Fibroblast of the aortic adventitia (primary cell): ENCODE measurements around the gene CLIC3. TPM values are rescaled to one million over a fixed set of nuclear protein-coding genes. Genes with fewer than 3 reads are reported as not detected.

Experiments
- DNase-seq: peaks from one replicate; pipeline ENCODE4 v3.0.0-alpha.2; 2010; ENCODE audit warnings: low read depth
- H3K4me3 ChIP-seq: 2 replicates; pipeline ENCODE4 v1.5.1; 2011; ENCODE audit warnings: low read depth, mild to moderate bottlenecking, control low read depth, low read length, moderate library complexity
- total RNA-seq: library from RNA; depleted of rRNA; stranded (reverse); fragments of >200 nt; gene quantifications from 2 replicates; pipeline ENCODE4 v1.2.3, GENCODE V29; 2012; ENCODE audit warnings: low replicate concordance
- TF ChIP-seq, protein P1 (sequence below): IDR thresholded peaks from 2 replicates; pipeline ENCODE4 v1.5.1; 2011; ENCODE audit warnings: mild to moderate bottlenecking, low read length, control low read depth, inconsistent platforms; ENCODE audit not compliant: insufficient read depth

CLIC3 gene
- total RNA-seq, 1 donor = 5.2 TPM

DNA sequence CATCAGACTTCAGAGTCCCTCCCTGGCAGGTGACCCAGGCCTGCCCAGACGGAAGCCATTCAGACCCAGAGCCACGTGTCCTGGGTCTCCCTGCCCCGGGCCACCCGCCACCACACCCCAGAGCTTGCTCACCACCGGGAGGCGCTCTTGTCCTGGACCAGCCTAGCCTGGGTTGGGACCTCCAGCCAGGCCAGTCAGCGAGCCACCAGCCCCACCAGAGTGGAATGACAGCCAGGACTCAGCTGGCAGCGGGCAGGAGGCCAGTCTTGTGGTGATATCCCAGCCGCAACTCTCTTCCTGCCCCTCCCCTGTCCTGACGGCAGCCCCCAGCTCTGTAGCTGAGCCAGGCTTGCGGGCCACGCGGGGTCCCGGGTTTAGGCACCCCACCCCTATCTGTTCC, 20.7 kb downstream of the CLIC3 start:
- TF ChIP-seq, protein P1, sequence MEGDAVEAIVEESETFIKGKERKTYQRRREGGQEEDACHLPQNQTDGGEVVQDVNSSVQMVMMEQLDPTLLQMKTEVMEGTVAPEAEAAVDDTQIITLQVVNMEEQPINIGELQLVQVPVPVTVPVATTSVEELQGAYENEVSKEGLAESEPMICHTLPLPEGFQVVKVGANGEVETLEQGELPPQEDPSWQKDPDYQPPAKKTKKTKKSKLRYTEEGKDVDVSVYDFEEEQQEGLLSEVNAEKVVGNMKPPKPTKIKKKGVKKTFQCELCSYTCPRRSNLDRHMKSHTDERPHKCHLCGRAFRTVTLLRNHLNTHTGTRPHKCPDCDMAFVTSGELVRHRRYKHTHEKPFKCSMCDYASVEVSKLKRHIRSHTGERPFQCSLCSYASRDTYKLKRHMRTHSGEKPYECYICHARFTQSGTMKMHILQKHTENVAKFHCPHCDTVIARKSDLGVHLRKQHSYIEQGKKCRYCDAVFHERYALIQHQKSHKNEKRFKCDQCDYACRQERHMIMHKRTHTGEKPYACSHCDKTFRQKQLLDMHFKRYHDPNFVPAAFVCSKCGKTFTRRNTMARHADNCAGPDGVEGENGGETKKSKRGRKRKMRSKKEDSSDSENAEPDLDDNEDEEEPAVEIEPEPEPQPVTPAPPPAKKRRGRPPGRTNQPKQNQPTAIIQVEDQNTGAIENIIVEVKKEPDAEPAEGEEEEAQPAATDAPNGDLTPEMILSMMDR = no peak
- no peak overlapping the region for H3K4me3 ChIP-seq
- no peak for DNase-seq

DNA sequence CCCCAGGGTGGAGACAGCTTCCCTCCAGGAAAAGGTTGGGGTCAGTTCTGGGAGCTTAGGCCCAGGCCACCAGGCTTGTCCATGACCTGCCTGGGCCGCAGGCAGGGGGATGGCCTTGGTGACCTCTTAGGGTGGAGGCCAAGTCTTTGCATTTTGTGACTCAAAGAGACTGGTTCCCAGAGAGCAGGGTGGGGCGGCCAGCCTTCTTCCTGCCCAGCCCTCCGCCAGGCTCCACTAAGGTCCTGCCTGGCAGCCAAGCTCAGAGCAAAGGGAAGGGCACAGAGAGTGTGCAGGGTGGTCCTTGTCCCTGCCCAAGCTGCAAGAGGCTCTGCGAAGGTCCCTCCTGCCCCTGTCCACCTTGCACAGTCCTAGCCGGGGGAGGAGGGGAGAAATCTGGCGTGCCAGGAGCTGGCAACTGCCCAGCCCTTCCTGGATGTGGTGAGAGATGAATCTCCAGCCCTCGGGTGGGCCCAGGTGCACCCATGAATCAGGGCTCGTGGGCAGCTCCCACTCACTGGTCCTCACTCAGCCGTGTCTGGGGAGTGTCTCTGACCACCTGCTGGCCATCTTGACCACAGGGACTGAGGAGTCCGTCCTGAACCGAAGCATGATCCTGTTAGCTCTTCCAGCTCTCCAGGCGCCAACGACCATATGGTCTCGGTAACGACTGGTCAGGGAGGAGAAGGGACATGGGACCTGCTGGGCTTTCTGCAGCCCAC, 21.4 kb downstream of the CLIC3 start:
- H3K4me3 ChIP-seq = no peak overlapping the region
- no peak for DNase-seq
- TF ChIP-seq, protein P1 = no peak

DNA sequence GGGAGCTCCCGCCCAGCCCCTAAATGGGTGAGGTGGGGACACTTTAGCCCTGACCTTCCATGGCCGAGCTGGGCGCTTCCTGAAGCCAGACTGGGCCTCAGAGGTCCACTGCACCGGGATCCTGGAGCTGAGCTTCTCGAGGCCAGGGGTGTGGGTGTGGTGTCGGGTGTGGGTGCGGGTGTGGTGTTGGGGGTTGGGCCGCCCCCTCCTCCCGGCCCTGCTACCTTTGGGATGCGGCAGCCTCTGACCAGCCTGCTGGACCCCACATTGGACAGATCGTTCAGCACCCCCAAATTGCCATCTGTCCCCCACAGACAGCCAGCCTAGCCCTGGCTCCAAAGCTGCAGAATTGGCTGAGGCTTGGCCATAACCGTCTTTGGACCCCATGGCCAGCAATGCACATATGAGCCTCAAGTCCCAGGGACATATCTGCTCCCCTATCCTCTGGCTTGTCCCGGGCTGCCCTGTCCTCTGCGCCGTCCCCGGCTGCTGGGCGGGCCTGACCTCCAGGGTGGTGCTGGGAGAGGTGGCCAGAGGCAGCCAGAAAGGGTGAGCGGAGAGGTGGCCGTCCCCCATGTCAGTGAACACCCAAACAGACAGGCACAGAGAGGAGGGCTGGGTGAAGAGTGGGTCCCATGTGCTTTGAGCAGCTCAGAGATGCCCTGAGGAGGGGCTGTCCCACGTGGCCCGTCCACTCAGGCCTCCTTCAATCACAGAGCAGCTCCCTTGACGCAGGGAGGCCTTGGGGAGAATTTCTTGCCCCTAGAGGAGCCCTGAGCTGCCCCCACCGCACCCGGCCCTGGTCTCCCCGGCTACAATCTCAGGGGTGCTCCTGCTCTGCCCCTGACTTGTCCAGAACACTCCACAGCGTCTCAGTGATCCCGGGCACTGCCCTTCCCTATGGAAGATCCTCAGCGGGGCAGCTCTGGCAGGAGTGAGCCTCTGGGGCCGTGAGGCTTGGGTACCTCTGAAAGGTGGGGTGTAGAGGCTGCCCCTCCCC, 22.4 kb downstream of the CLIC3 start:
- no peak for DNase-seq
- no peak overlapping the region for H3K4me3 ChIP-seq
- TF ChIP-seq, protein P1 = no peak

DNA sequence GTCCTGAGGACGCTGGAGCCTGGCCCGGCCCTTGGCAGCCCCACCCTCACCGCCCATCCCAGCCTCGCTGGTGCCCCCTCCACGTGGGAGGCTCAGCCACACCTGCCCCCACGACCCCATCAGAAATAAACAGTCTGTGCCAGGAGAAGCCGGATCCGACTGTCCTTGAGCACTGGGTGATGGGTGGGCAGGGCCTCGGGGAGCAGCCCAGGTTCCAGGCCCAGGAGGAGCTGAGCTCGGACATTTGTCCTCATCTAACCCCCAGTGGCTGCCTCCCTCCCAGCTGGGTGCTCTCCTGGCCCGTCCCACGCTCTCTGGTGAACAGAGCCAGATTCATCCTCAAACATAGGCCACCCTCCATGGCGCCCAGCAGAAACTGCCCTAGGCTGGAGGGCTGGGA, 23.6 kb downstream of the CLIC3 start:
- DNase-seq = no peak
- H3K4me3 ChIP-seq = no peak overlapping the region
- TF ChIP-seq, protein P1 = no peak

DNA sequence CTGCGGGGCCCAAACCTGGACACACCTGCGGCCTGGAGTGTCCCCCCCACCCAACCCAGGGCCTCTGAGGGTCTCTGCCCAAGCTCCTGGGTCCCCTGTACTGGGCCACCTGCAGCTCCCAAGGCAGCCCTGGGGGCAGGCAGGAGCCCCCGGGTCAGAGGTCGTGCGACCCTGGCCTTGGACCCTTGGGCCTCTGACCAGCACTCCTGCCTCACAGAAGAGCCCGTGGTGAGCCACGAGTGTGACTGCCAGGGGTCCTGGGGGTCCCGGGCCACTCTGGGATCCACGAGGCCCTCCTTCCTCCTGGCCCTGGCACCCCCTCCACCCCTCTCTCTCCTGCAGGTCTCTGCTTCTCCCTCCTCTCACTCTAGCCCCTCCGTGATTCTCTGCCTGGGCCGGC, 24.0 kb downstream of the CLIC3 start:
- H3K4me3 ChIP-seq = no peak overlapping the region
- DNase-seq = no peak
- TF ChIP-seq, protein P1 = no peak

DNA sequence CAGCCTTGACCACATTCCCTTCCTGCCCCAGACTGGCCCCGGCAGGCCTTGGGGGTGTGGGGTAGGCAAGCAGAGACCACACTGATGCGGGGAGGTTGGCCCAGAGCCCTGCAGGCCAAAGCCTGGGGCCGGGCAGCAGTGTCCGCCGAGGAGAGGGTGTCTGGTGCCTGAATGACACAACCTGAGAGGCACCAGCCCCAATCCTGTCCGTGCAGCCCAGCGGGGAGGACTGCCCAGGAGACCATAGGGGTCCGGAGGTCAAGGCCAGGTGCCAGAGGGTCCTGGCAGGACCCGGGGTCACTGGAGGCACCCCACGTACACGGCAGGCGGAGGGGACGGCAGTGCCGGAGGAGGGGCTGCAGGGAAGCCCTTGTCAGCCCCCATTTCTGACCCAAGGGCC, 24.6 kb downstream of the CLIC3 start:
- TF ChIP-seq, protein P1 = no peak
- no peak overlapping the region for H3K4me3 ChIP-seq
- no peak for DNase-seq
